Thymus (tissue), 11 donors: Measurements from ENCODE around the gene PXDC1. TPM values are rescaled to one million over a fixed set of nuclear protein-coding genes. Genes with fewer than 3 reads are reported as not detected.
"Not testable (repeated sequence)": the region's sequence is repeated elsewhere in the genome, so short reads cannot be mapped to it uniquely, and the experiment has no call there.

ENCODE experiments used
- DNase-seq, 9 donors: peaks; one replicate each; pipeline ENCODE4 v3.0.0-alpha.2; 2013; ENCODE audit warnings: low spot score in 9 of 9, low read depth in 6 of 9, missing footprints in 1 of 9
- H3K27ac ChIP-seq, 2 donors: one replicate each; pipeline ENCODE4 v1.5.1; 2013; ENCODE audit warnings: control low read depth in 1 of 2, low read depth in 1 of 2, low read length in 1 of 2, mild to moderate bottlenecking in 1 of 2, moderate library complexity in 1 of 2
- H3K27me3 ChIP-seq, 2 donors: one replicate each; pipeline ENCODE4 v1.5.1; 2013; ENCODE audit warnings: low read length in 1 of 2; ENCODE audit not compliant: control insufficient read depth in 2 of 2, insufficient read depth in 1 of 2
- H3K36me3 ChIP-seq, 2 donors: one replicate each; pipeline ENCODE4 v1.5.1; 2013; ENCODE audit warnings: low read length in 1 of 2, mild to moderate bottlenecking in 1 of 2, moderate library complexity in 1 of 2; ENCODE audit not compliant: control insufficient read depth in 2 of 2, insufficient read depth in 2 of 2
- H3K4me1 ChIP-seq, 2 donors: one replicate each; pipeline ENCODE4 v1.5.1; 2013; ENCODE audit warnings: low read length in 2 of 2; ENCODE audit not compliant: control insufficient read depth in 2 of 2, insufficient read depth in 2 of 2
- H3K4me3 ChIP-seq, 2 donors: one replicate each; pipeline ENCODE4 v1.5.1; 2013; ENCODE audit warnings: low read length in 2 of 2, control low read depth in 1 of 2, mild to moderate bottlenecking in 1 of 2
- H3K9me3 ChIP-seq, 2 donors: one replicate each; pipeline ENCODE4 v1.5.1; 2013; ENCODE audit warnings: low read length in 1 of 2, mild to moderate bottlenecking in 1 of 2; ENCODE audit not compliant: control insufficient read depth in 2 of 2, insufficient read depth in 1 of 2
- WGBS: extraction: QIAGEN DNeasy Blood & Tissue Kit; methylation state at CpG from one replicate; pipeline ENCODE4 v1.1.7; 2013; 5-methylcytosine and 5-hydroxymethylcytosine counted together
- polyA plus RNA-seq: library from polyadenylated mRNA; stranded (reverse); fragments of 200-250 nt; gene quantifications from one replicate; pipeline ENCODE4 v1.2.3, GENCODE V29; 2013
- total RNA-seq: library from RNA; stranded (reverse); fragments of 120-200 nt; gene quantifications from one replicate; pipeline ENCODE4 v1.2.4, GENCODE V29; 2013
- donor health status: healthy.

Gene PXDC1
- total and polyA plus RNA-seq, 2 donors: 4.5 to 21.4 TPM

GRCh38 chr6:3677351-3677750 lies 74.2 kb downstream of the PXDC1 start:
- not testable (repeated sequence) for H3K27me3 ChIP-seq, H3K4me1 ChIP-seq, H3K27ac ChIP-seq, H3K9me3 ChIP-seq, H3K36me3 ChIP-seq, DNase-seq, H3K4me3 ChIP-seq
- 74% methylated on average over 1 of the region's 1 CpG for WGBS

Other genes starting within 250 kb of the PXDC1 start
- 11.6 TPM for gene FAM50B, start 97.7 kb upstream of the PXDC1 start, total RNA-seq
- 11.2 TPM for gene FAM50B, start 97.7 kb upstream of the PXDC1 start, polyA plus RNA-seq